H1 (cell line): ENCODE measurements around the gene SPRR3. TPM values are rescaled to one million over a fixed set of nuclear protein-coding genes. Genes with fewer than 3 reads are reported as not detected.

Experiments used
- CTCF ChIA-PET: fragments of 300-600 bp; sonication (Branson Sonifier 250); formaldehyde crosslinking; loops from one replicate; lab custom pipeline; 2021; ENCODE audit not compliant: partially characterized antibody; lab: Charles Lee
- POLR2A ChIA-PET: fragments of 300-600 bp; sonication (Branson Sonifier 250); formaldehyde crosslinking; loops from one replicate; lab custom pipeline; 2021; ENCODE audit warnings: inconsistent platforms; ENCODE audit not compliant: partially characterized antibody; lab: Charles Lee
- DNase-seq, 2 experiments: peaks; one replicate each; pipeline versions ENCODE4 v3.0.0 to v3.0.0-alpha.2; 2010 to 2022; ENCODE audit warnings: low spot score in 2 of 2, low read depth in 1 of 2, mixed read lengths in 1 of 2
- FAIRE-seq: peaks from 2 replicates; lab custom pipeline; 2011; peaks lifted over from hg19 to GRCh38; lab: Jason Lieb, UNC
- H2AFZ ChIP-seq: 2 replicates; pipeline ENCODE4 v1.8.1; 2012; ENCODE audit warnings: low read length, inconsistent platforms
- H2AK5ac ChIP-seq: 2 replicates; pipeline ENCODE4 v1.6.1; 2013; ENCODE audit warnings: low read depth, low read length
- H2BK120ac ChIP-seq: replicated peaks from 2 replicates; pipeline ENCODE3; 2013; ENCODE audit warnings: low read depth, low read length, inconsistent platforms
- H2BK12ac ChIP-seq: 2 replicates; pipeline ENCODE4 v1.6.1; 2013; ENCODE audit warnings: low read depth, low read length
- H2BK15ac ChIP-seq: 2 replicates; pipeline ENCODE4 v1.6.1; 2013; ENCODE audit warnings: low read length
- H2BK20ac ChIP-seq: 2 replicates; pipeline ENCODE4 v1.6.1; 2013; ENCODE audit warnings: low read length
- H2BK5ac ChIP-seq: 2 replicates; pipeline ENCODE4 v1.6.1; 2013; ENCODE audit warnings: low read depth, low read length
- H3K14ac ChIP-seq: 2 replicates; pipeline ENCODE4 v1.6.1; 2013; ENCODE audit warnings: inconsistent platforms; ENCODE audit not compliant: insufficient read length
- H3K18ac ChIP-seq: 2 replicates; pipeline ENCODE4 v1.6.1; 2013; ENCODE audit warnings: low read length; ENCODE audit errors: extremely low read depth
- H3K23ac ChIP-seq: 2 replicates; pipeline ENCODE4 v1.6.1; 2013; ENCODE audit warnings: inconsistent platforms; ENCODE audit not compliant: insufficient read length
- H3K23me2 ChIP-seq: 2 replicates; pipeline ENCODE4 v1.6.1; 2013; ENCODE audit warnings: low read depth, low read length
- H3K27ac ChIP-seq: 2 replicates; pipeline ENCODE4 v1.6.1; 2011; ENCODE audit warnings: low read depth, low read length, inconsistent platforms
- H3K27me3 ChIP-seq, 4 experiments: replicated peaks in 1 of 4; 1 replicate in 1 of 4; 2 replicates in 3 of 4; pipeline versions ENCODE4 v1.6.1 to v1.8.1; 2011 to 2013; ENCODE audit warnings: low read length in 3 of 4, mild to moderate bottlenecking in 3 of 4, inconsistent platforms in 2 of 4, mixed read lengths in 2 of 4, moderate library complexity in 1 of 4; ENCODE audit not compliant: control insufficient read depth in 3 of 4, insufficient read depth in 3 of 4; ENCODE audit errors: extremely low read depth in 1 of 4
- H3K36me3 ChIP-seq, 4 experiments: 2 replicates each; pipeline versions ENCODE4 v1.6.1 to v1.8.1; 2011 to 2013; ENCODE audit warnings: mild to moderate bottlenecking in 4 of 4, low read length in 3 of 4, moderate library complexity in 2 of 4, control low read depth in 1 of 4, inconsistent platforms in 1 of 4; ENCODE audit not compliant: insufficient read depth in 4 of 4, control insufficient read depth in 2 of 4
- H3K4ac ChIP-seq: replicated peaks from 2 replicates; pipeline ENCODE3; 2013; ENCODE audit warnings: low read length, low read depth, mixed read lengths, inconsistent platforms; ENCODE audit not compliant: insufficient read length
- H3K4me1 ChIP-seq, 4 experiments: replicated peaks in 1 of 4; 1 replicate in 1 of 4; 2 replicates in 3 of 4; pipeline versions ENCODE4 v1.6.1 to v1.8.1; 2011 to 2013; ENCODE audit warnings: low read length in 3 of 4, inconsistent platforms in 2 of 4, mixed read lengths in 1 of 4; ENCODE audit not compliant: insufficient read depth in 4 of 4, control insufficient read depth in 3 of 4
- H3K4me2 ChIP-seq, 2 experiments: 2 replicates each; pipeline versions ENCODE4 v1.6.1 to v1.8.1; 2011 to 2013; ENCODE audit warnings: low read depth in 2 of 2, low read length in 2 of 2, control low read depth in 1 of 2, inconsistent platforms in 1 of 2, mild to moderate bottlenecking in 1 of 2; ENCODE audit not compliant: insufficient read depth in 1 of 2
- H3K4me3 ChIP-seq, 4 experiments: fragments of 200-600, 300-600 bp in 1 of 4; sonication (generic), shearing (Covaris generic), sonication (Bioruptor Twin) in 1 of 4; 2 replicates each; pipeline versions ENCODE4 v1.5.1 to v1.8.1; 2011 to 2016; ENCODE audit warnings: low read length in 4 of 4, low read depth in 3 of 4, control low read depth in 2 of 4, inconsistent platforms in 2 of 4, mild to moderate bottlenecking in 2 of 4, mixed read lengths in 1 of 4, moderate library complexity in 1 of 4; ENCODE audit not compliant: insufficient read depth in 2 of 4; ENCODE audit errors: extremely low read depth in 1 of 4
- H3K56ac ChIP-seq: replicated peaks from 2 replicates; pipeline ENCODE3; 2013; ENCODE audit warnings: low read depth, mild to moderate bottlenecking, mixed read lengths, low read length, inconsistent platforms; ENCODE audit not compliant: insufficient read length
- H3K79me1 ChIP-seq: 2 replicates; pipeline ENCODE4 v1.6.1; 2013; ENCODE audit warnings: low read depth, low read length, control low read depth
- H3K79me2 ChIP-seq, 2 experiments: 2 replicates each; pipeline versions ENCODE4 v1.6.1 to v1.8.1; 2012 to 2013; ENCODE audit warnings: low read length in 2 of 2, mild to moderate bottlenecking in 2 of 2, inconsistent platforms in 1 of 2; ENCODE audit not compliant: insufficient read depth in 2 of 2, control insufficient read depth in 1 of 2
- H3K9ac ChIP-seq, 4 experiments: replicated peaks in 1 of 4; 1 replicate in 1 of 4; 2 replicates in 3 of 4; pipeline versions ENCODE4 v1.6.1 to v1.8.1; 2011 to 2013; ENCODE audit warnings: low read depth in 3 of 4, low read length in 3 of 4, control low read depth in 2 of 4, mild to moderate bottlenecking in 2 of 4, moderate library complexity in 2 of 4, inconsistent platforms in 1 of 4; ENCODE audit errors: extremely low read depth in 1 of 4
- H3K9me3 ChIP-seq, 2 experiments: 2 replicates each; pipeline versions ENCODE4 v1.6.1 to v1.8.1; 2012 to 2013; ENCODE audit warnings: mild to moderate bottlenecking in 2 of 2, moderate library complexity in 2 of 2, control low read depth in 1 of 2, inconsistent platforms in 1 of 2, low read depth in 1 of 2, low read length in 1 of 2, mixed read lengths in 1 of 2; ENCODE audit not compliant: insufficient read depth in 2 of 2
- H4K20me1 ChIP-seq, 2 experiments: replicated peaks in 1 of 2; 2 replicates each; pipeline versions ENCODE3 to v1.8.1; 2011 to 2013; ENCODE audit warnings: inconsistent platforms in 2 of 2, low read length in 2 of 2, mild to moderate bottlenecking in 1 of 2; ENCODE audit not compliant: insufficient read depth in 2 of 2, control insufficient read depth in 1 of 2
- H4K5ac ChIP-seq: 2 replicates; pipeline ENCODE4 v1.6.1; 2013; ENCODE audit warnings: low read length, low read depth, mixed read lengths, inconsistent platforms; ENCODE audit not compliant: insufficient read length
- H4K8ac ChIP-seq: 2 replicates; pipeline ENCODE4 v1.8.0; 2013; ENCODE audit warnings: mild to moderate bottlenecking, moderate library complexity, low read length, inconsistent platforms; ENCODE audit not compliant: insufficient read depth; ENCODE audit errors: extremely low read depth
- H4K91ac ChIP-seq: replicated peaks from 2 replicates; pipeline ENCODE3; 2013; ENCODE audit warnings: low read length, mixed read lengths, inconsistent platforms; ENCODE audit not compliant: insufficient read length
- CHD1 ChIP-seq: IDR thresholded peaks from 2 replicates; pipeline ENCODE4 v1.6.1; 2012; ENCODE audit warnings: low read depth, low read length, improper control_type of control experiment
- CTBP2 ChIP-seq: IDR thresholded peaks from 2 replicates; pipeline ENCODE4 v1.7.0; 2011; ENCODE audit warnings: borderline replicate concordance, mild to moderate bottlenecking, moderate library complexity, mixed read lengths, low read length; ENCODE audit not compliant: insufficient read depth, insufficient read length
- E2F6 ChIP-seq: IDR thresholded peaks from 2 replicates; pipeline ENCODE4 v1.6.1; 2012; ENCODE audit warnings: inconsistent platforms
- FOSL1 ChIP-seq: IDR thresholded peaks from 2 replicates; pipeline ENCODE4 v1.6.1; 2011; ENCODE audit warnings: mild to moderate bottlenecking, low read depth, low read length, moderate library complexity; ENCODE audit not compliant: insufficient read depth
- HDAC6 ChIP-seq: IDR thresholded peaks from one replicate; pipeline ENCODE4 v1.7.1; 2012; ENCODE audit warnings: low read depth, mild to moderate bottlenecking, inconsistent platforms, low read length, moderate library complexity
- JUND ChIP-seq: IDR thresholded peaks from 2 replicates; pipeline ENCODE4 v1.6.1; 2011; ENCODE audit warnings: mild to moderate bottlenecking, improper control_type of control experiment, low read length
- MAFK ChIP-seq: IDR thresholded peaks from 2 replicates; pipeline ENCODE4 v1.6.1; 2012; ENCODE audit warnings: low read depth, mild to moderate bottlenecking, improper control_type of control experiment, low read length
- NANOG ChIP-seq: IDR thresholded peaks from 2 replicates; pipeline ENCODE4 v1.6.1; 2011; ENCODE audit warnings: low read length, low read depth, mild to moderate bottlenecking, inconsistent platforms; ENCODE audit not compliant: insufficient read depth, poor library complexity, severe bottlenecking
- NRF1 ChIP-seq: IDR thresholded peaks from 2 replicates; pipeline ENCODE4 v1.6.1; 2011; ENCODE audit warnings: mild to moderate bottlenecking, low read depth, low read length, improper control_type of control experiment
- RFX5 ChIP-seq: IDR thresholded peaks from 2 replicates; pipeline ENCODE4 v1.6.1; 2011; ENCODE audit warnings: low read depth, low read length, improper control_type of control experiment, borderline replicate concordance
- SIX5 ChIP-seq: IDR thresholded peaks from 2 replicates; pipeline ENCODE4 v1.6.1; 2011; ENCODE audit warnings: mild to moderate bottlenecking, low read depth, low read length
- SRF ChIP-seq: IDR thresholded peaks from 2 replicates; pipeline ENCODE4 v1.6.1; 2011; ENCODE audit warnings: mild to moderate bottlenecking, low read depth, low read length, moderate library complexity
- TAF7 ChIP-seq: optimal IDR thresholded peaks from 2 replicates; pipeline ENCODE3; 2011; ENCODE audit warnings: low read depth, mild to moderate bottlenecking, inconsistent platforms, low read length, moderate library complexity, borderline replicate concordance
- YY1 ChIP-seq: IDR thresholded peaks from 2 replicates; pipeline ENCODE4 v1.6.1; 2011; ENCODE audit warnings: low read depth, mild to moderate bottlenecking, low read length
- WGBS, 2 experiments: shearing (Covaris generic) in 1 of 2; methylation state at CpG; one replicate each; pipeline versions ENCODE4 v1.1.6 to v1.1.7; 2013 to 2015; ENCODE audit warnings: low lambda C conversion rate in 2 of 2, mixed read lengths in 2 of 2, inconsistent platforms in 1 of 2, low coverage in 1 of 2, missing lambda C conversion rate in 1 of 2; ENCODE audit not compliant: insufficient replicate concordance in 2 of 2, insufficient coverage in 1 of 2, insufficient read length in 1 of 2; ENCODE audit errors: extremely low coverage in 1 of 2, missing lambda C conversion rate in 1 of 2; 5-methylcytosine and 5-hydroxymethylcytosine counted together
- polyA plus RNA-seq, 7 experiments: library from polyadenylated mRNA; depleted of rRNA in 3 of 7; stranded (reverse) in 5 of 7; unstranded in 2 of 7; fragments of >200 nt in 5 of 7; fragments of 200-250 nt in 2 of 7; gene quantifications; 1 replicate in 5 of 7; 2 replicates in 1 of 7; 4 replicates in 1 of 7; pipeline versions ENCODE4 v1.2.1 to v1.2.3, GENCODE V29; 2011 to 2013; ENCODE audit warnings: missing spikeins in 2 of 7, mixed read lengths in 2 of 7
- total RNA-seq: library from RNA; stranded (reverse); fragmentation: NEBNext Ultra II Directional; extraction: Animal tissue kit (Norgen Biotek cat#: 25700); gene quantifications from 2 replicates; pipeline ENCODE4 v1.2.1, GENCODE V29; 2021

SPRR3 gene
- total and polyA plus RNA-seq, 2 of the 8 experiments (the other 6 are each of a cell fraction or from before 2014, with no cell fraction given): not detected

- Histone ChIP-seq H4K5ac (no peak overlapping the region), H3K23ac (no peak overlapping the region), H2BK15ac (no peak overlapping the region), H3K27ac (no peak overlapping the region), H3K79me1 (no peaks in the 10 kb centered on the region), H3K56ac (no peak overlapping the region), H2BK20ac (no peak overlapping the region), H4K20me1 (no peaks in the 10 kb centered on the region), H3K9me3 (0 out of 4 replicates have a peak, but pooled peaks cover 0 to 7% of the 10 kb centered on the region in 2 experiments), H3K9ac (no peak overlapping the region), H2BK12ac (no peak overlapping the region), H3K18ac (no peak overlapping the region), H3K4me2 (no peak overlapping the region; a peak in 1 of 4 replicates), H3K79me2 (no peaks in the 10 kb centered on the region), H3K4ac (no peak overlapping the region), H3K14ac (no peak overlapping the region), H2AFZ (no peak overlapping the region), H2AK5ac (no peak overlapping the region), H3K36me3 (no peaks in the 10 kb centered on the region), H2BK120ac (no peak overlapping the region), H3K27me3 (no peaks in the 10 kb centered on the region), H4K8ac (no peak overlapping the region), H3K23me2 (no peaks in the 10 kb centered on the region; the same call in 1 of the 2 replicates), H3K4me1 (peaks cover 0 to 4% (median 2%) of the 10 kb centered on the region in 4 experiments; a peak in 1 of 7 replicates), H4K91ac (no peak overlapping the region), H3K4me3 (no peak overlapping the region), H2BK5ac (no peak overlapping the region)
- ChIA-PET POLR2A (no interaction called here), CTCF (interaction anchor here (1.3 to 2.7 kb wide), 3 partner anchors 14 to 193 kb away, joined by 3 to 7 read pairs (median 4); no protein-coding TSS in a partner anchor)
- FAIRE-seq (no peak), DNase-seq (no peak)
- no peak for TF ChIP-seq NRF1
- TF ChIP-seq YY1: no peak
- TF ChIP-seq SIX5: no peak
- no peak for TF ChIP-seq JUND
- TF ChIP-seq NANOG: no peak
- no peak for TF ChIP-seq RFX5
- no peak for TF ChIP-seq MAFK
- TF ChIP-seq FOSL1: no peak
- TF ChIP-seq SRF: no peak
- TF ChIP-seq CHD1: no peak
- TF ChIP-seq HDAC6: no peak
- TF ChIP-seq TAF7: no peak
- TF ChIP-seq E2F6: no peak
- TF ChIP-seq CTBP2: no peak
- 80% methylated on average over 6 of the region's 6 CpGs; no CpG with 5 or more reads in 1 of the 2 experiments for WGBS, 2 experiments
These were observed 1.7 kb upstream of the SPRR3 start for GRCh38 chr1:152999818-153000217.
